HepG2 (cell line): ENCODE results near the gene DNM1L. TPM values are rescaled to one million over a fixed set of nuclear protein-coding genes. Genes with fewer than 3 reads are reported as not detected.

Experiments used
- ATAC-seq: fragments of 200-7000 bp; cut with Tn5 transposase; 3 replicates; pipeline ENCODE4 v1.9.1; 2020; ENCODE audit warnings: mild to moderate bottlenecking, moderate library complexity
- BruUV-seq: library from RNA; stranded (reverse); fragments of 400-500 nt; replicated peaks from 2 replicates; lab custom pipeline; 2021; lab: Mats Ljungman, UMichigan
- CTCF ChIA-PET: fragments of 300-600 bp; formaldehyde crosslinking; extraction: SDS; loops from one replicate; lab custom pipeline; 2021; ENCODE audit warnings: low total read pairs, inconsistent platforms, low intra/inter-chr PET ratio; lab: Yijun Ruan, JAX
- POLR2A ChIA-PET: fragments of 350-600 bp; sonication (Branson Sonifier 250); formaldehyde crosslinking; loops from one replicate; lab custom pipeline; 2020; ENCODE audit warnings: antibody characterized with exemption, inconsistent platforms; lab: Yijun Ruan, JAX
- DNase-seq: peaks from one replicate; pipeline ENCODE4 v3.0.0-alpha.2; 2015; ENCODE audit warnings: low spot score
- FAIRE-seq: peaks from 3 replicates; lab custom pipeline; 2011; peaks lifted over from hg19 to GRCh38; lab: Jason Lieb, UNC
- H2AFZ ChIP-seq: one replicate; pipeline ENCODE4 v1.6.1; 2011; ENCODE audit warnings: low read length, inconsistent platforms
- H3K27ac ChIP-seq: fragments of 300-600 bp; 3 replicates; pipeline ENCODE4 v1.8.0; 2011; ENCODE audit warnings: mixed run types, mild to moderate bottlenecking, mixed read lengths, low read length, inconsistent platforms; ENCODE audit not compliant: insufficient read depth; ENCODE audit errors: extremely low read length
- H3K27me3 ChIP-seq, 2 experiments: fragments of 200-600 bp in 1 of 2; 2 replicates in 1 of 2; 3 replicates in 1 of 2; pipeline versions ENCODE4 v1.6.0 to v1.8.0; 2011; ENCODE audit warnings: low read length in 2 of 2, mild to moderate bottlenecking in 2 of 2, moderate library complexity in 2 of 2, inconsistent platforms in 1 of 2; ENCODE audit not compliant: insufficient read depth in 2 of 2, control insufficient read depth in 1 of 2
- H3K36me3 ChIP-seq, 2 experiments: fragments of 200-600 bp in 1 of 2; replicated peaks in 1 of 2; 2 replicates in 1 of 2; 3 replicates in 1 of 2; pipeline versions ENCODE4 v1.5.1 to v1.8.0; 2011; ENCODE audit warnings: low read length in 2 of 2, inconsistent platforms in 1 of 2; ENCODE audit not compliant: insufficient read depth in 2 of 2, control insufficient read depth in 1 of 2
- H3K4me1 ChIP-seq: 2 replicates; pipeline ENCODE4 v1.5.1; 2012; ENCODE audit warnings: low read length, inconsistent platforms; ENCODE audit not compliant: insufficient read depth
- H3K4me2 ChIP-seq: 2 replicates; pipeline ENCODE4 v1.6.0; 2011; ENCODE audit warnings: low read depth, low read length, inconsistent platforms
- H3K4me3 ChIP-seq, 3 experiments: fragments of 200-600 bp in 1 of 3; sonication (generic), shearing (Covaris generic) in 1 of 3; replicated peaks in 1 of 3; 2 replicates each; pipeline ENCODE4 v1.5.1; 2011 to 2016; ENCODE audit warnings: low read length in 3 of 3, inconsistent platforms in 2 of 3, low read depth in 2 of 3, mild to moderate bottlenecking in 2 of 3, control low read depth in 1 of 3, mixed read lengths in 1 of 3; ENCODE audit not compliant: insufficient read depth in 1 of 3
- H3K79me2 ChIP-seq: one replicate; pipeline ENCODE4 v1.6.1; 2011; ENCODE audit warnings: low read length, inconsistent platforms; ENCODE audit not compliant: insufficient read depth
- H3K9ac ChIP-seq: 2 replicates; pipeline ENCODE4 v1.6.0; 2011; ENCODE audit warnings: mild to moderate bottlenecking, low read depth, low read length, inconsistent platforms; ENCODE audit not compliant: insufficient read depth
- H3K9me3 ChIP-seq: 2 replicates; pipeline ENCODE4 v1.5.1; 2012; ENCODE audit warnings: mild to moderate bottlenecking, low read length
- H4K20me1 ChIP-seq: 2 replicates; pipeline ENCODE4 v1.6.0; 2011; ENCODE audit warnings: inconsistent platforms, mild to moderate bottlenecking, low read length, moderate library complexity; ENCODE audit not compliant: insufficient read depth
- BRD4 ChIP-seq: sonication (generic); formaldehyde crosslinking; IDR thresholded peaks from 2 replicates; pipeline ENCODE4 v1.4.0; 2020; ENCODE audit warnings: missing genetic modification reagents
- CBX2 ChIP-seq, 2 experiments: fragments of 200-600 bp in 1 of 2; sonication (generic); formaldehyde crosslinking in 1 of 2; IDR thresholded peaks; 2 replicates each; pipeline versions ENCODE4 v1.7.0 to v1.8.1; 2018 to 2022; ENCODE audit warnings: low read depth in 2 of 2, low read length in 1 of 2, mild to moderate bottlenecking in 1 of 2, missing genetic modification reagents in 1 of 2
- DNMT1 ChIP-seq: sonication (generic); formaldehyde crosslinking; IDR thresholded peaks from 2 replicates; pipeline ENCODE4 v1.5.1; 2020; ENCODE audit warnings: mild to moderate bottlenecking, missing genetic modification reagents
- ISL2 ChIP-seq: sonication (generic); formaldehyde crosslinking; IDR thresholded peaks from 2 replicates; pipeline ENCODE4 v1.5.0; 2020; ENCODE audit warnings: missing genetic modification reagents
- MLX ChIP-seq: IDR thresholded peaks from 2 replicates; pipeline ENCODE4 v1.6.1; 2016
- SNAPC4 ChIP-seq: sonication (generic); formaldehyde crosslinking; IDR thresholded peaks from 2 replicates; pipeline ENCODE4 v1.4.0; 2020; ENCODE audit warnings: mild to moderate bottlenecking, missing genetic modification reagents
- SP5 ChIP-seq: IDR thresholded peaks from 2 replicates; pipeline ENCODE4 v1.6.1; 2016; ENCODE audit warnings: low read depth, borderline replicate concordance
- ZFX ChIP-seq: sonication (generic); formaldehyde crosslinking; IDR thresholded peaks from 2 replicates; pipeline ENCODE4 v1.4.0; 2020; ENCODE audit warnings: mild to moderate bottlenecking, low read depth, missing genetic modification reagents, moderate library complexity
- ZNF7 ChIP-seq: IDR thresholded peaks from 2 replicates; pipeline ENCODE4 v1.6.1; 2016; ENCODE audit warnings: missing biosample characterization, missing genetic modification reagents
- WGBS: methylation state at CpG from one replicate; pipeline ENCODE4 v1.1.6; 2017; ENCODE audit warnings: low lambda C conversion rate; 5-methylcytosine and 5-hydroxymethylcytosine counted together
- in situ Hi-C: cut with HindIII; loops from 2 replicates; pipeline ENCODE4 v1.10.0; 2017; ENCODE audit warnings: low pct_unique_long_range_greater_than_20kb; ENCODE audit not compliant: extremely low pct_ligation_motif_present
- intact Hi-C: fragments of 100-400 bp; cut with micrococcal nuclease; formaldehyde crosslinking; loops from one replicate; pipeline ENCODE4 v1.10.0; 2022; ENCODE audit not compliant: unreplicated experiment
- polyA plus RNA-seq, 8 experiments: library from polyadenylated mRNA; depleted of rRNA in 3 of 8; stranded (reverse) in 7 of 8; unstranded in 1 of 8; fragments of >200 nt; fragmentation: Illumina TruSeq in 4 of 8; extraction: Trizol in 4 of 8; gene quantifications; 2 replicates each; pipeline versions ENCODE4 v1.2.1 to v1.2.3, GENCODE V29; 2011 to 2016; ENCODE audit warnings: low read depth in 4 of 8, missing spikeins in 1 of 8, mixed read lengths in 1 of 8; ENCODE audit not compliant: insufficient read depth in 1 of 8
- total RNA-seq, 5 experiments: library from RNA; depleted of rRNA; stranded (reverse); fragments of >200 nt; fragmentation: Illumina TruSeq; extraction: Trizol; gene quantifications; 2 replicates each; pipeline ENCODE4 v1.2.3, GENCODE V29; 2016; ENCODE audit warnings: low read depth in 1 of 5

Gene DNM1L
- total and polyA plus RNA-seq, 2 of the 13 experiments (the other 11 are each of a cell fraction or from before 2014, with no cell fraction given): 35.9 to 65.8 TPM

GRCh38 chr12:32702946-32703345 is 23.8 kb downstream of the DNM1L start:
- no peak overlapping the region for H3K9ac ChIP-seq
- H2AFZ ChIP-seq: no peak overlapping the region
- CTCF ChIA-PET: no interaction called here
- H4K20me1 ChIP-seq: 0 out of 2 replicates have a peak, but pooled peaks cover 7% of the 10 kb centered on the region
- POLR2A ChIA-PET: no interaction called here
- FAIRE-seq: no peak
- intact Hi-C loops (no loop called here), in situ Hi-C loops (no loop called here)
- DNase-seq: no peak
- no peak overlapping the region for H3K27ac ChIP-seq
- no peaks in the 10 kb centered on the region for H3K9me3 ChIP-seq
- no TSS peak for BruUV-seq
- WGBS: 92% methylated on average over 1 of the region's 1 CpG
- no peak for TF ChIP-seq ISL2 (CRISPR knock-in tag)
- no peak for TF ChIP-seq MLX
- no peak for TF ChIP-seq SNAPC4 (CRISPR knock-in tag)
- TF ChIP-seq ZNF7: no peak
- no peak for TF ChIP-seq DNMT1 (CRISPR knock-in tag)
- TF ChIP-seq SP5 (CRISPR knock-in tag): no peak
- TF ChIP-seq ZFX: no peak
- no peak for TF ChIP-seq BRD4 (CRISPR knock-in tag)
- TF ChIP-seq CBX2 (IDR thresholded peaks at IDR 0.05; ENCODE audit: low read depth, low read length): no peak
- no peak for TF ChIP-seq CBX2 (CRISPR knock-in tag; IDR thresholded peaks at IDR 0.05; ENCODE audit: low read depth)
- no peak overlapping the region for H3K4me2 ChIP-seq
- peaks cover 0 to 29% of the 10 kb centered on the region in 2 experiments; a peak in 4 of 5 replicates for H3K36me3 ChIP-seq
- no peaks in the 10 kb centered on the region for H3K4me1 ChIP-seq
- H3K4me3 ChIP-seq: no peak overlapping the region
- no peaks in the 10 kb centered on the region for H3K27me3 ChIP-seq
- H3K79me2 ChIP-seq: peaks cover 13% of the 10 kb centered on the region
- ATAC-seq: no peak
